GM21381 (cell line): Measurements from ENCODE around the gene TMEM205.
"Not testable (repeated sequence)": the region's sequence is repeated elsewhere in the genome, so short reads cannot be mapped to it uniquely, and the experiment has no call there.

Source experiments
- ATAC-seq: cut with Tn5 transposase; IDR thresholded peaks from one replicate; pipeline ENCODE4 v1.9.1; 2021; ENCODE audit warnings: mild to moderate bottlenecking, moderate library complexity; ENCODE audit not compliant: unreplicated experiment

Gene TMEM205

DNA sequence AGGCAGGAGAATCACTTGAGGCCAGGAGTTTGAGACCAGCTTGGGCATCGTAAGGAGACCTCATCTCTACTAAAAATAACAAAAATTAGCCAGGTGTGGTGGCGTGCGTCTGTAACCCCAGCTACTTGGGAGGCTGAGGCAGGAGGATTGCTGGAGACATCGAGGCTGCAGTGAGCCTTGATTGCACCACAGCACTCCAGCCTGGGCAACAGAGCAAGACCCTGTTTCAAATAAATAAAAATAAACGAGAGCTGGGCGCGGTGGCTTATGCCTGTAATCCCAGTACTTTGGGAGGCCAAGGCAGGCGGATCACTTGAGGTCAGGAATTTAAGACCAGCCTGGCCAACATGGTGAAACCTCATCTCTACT lies 6.0 kb downstream of the TMEM205 start:
- ATAC-seq = not testable (repeated sequence)

DNA sequence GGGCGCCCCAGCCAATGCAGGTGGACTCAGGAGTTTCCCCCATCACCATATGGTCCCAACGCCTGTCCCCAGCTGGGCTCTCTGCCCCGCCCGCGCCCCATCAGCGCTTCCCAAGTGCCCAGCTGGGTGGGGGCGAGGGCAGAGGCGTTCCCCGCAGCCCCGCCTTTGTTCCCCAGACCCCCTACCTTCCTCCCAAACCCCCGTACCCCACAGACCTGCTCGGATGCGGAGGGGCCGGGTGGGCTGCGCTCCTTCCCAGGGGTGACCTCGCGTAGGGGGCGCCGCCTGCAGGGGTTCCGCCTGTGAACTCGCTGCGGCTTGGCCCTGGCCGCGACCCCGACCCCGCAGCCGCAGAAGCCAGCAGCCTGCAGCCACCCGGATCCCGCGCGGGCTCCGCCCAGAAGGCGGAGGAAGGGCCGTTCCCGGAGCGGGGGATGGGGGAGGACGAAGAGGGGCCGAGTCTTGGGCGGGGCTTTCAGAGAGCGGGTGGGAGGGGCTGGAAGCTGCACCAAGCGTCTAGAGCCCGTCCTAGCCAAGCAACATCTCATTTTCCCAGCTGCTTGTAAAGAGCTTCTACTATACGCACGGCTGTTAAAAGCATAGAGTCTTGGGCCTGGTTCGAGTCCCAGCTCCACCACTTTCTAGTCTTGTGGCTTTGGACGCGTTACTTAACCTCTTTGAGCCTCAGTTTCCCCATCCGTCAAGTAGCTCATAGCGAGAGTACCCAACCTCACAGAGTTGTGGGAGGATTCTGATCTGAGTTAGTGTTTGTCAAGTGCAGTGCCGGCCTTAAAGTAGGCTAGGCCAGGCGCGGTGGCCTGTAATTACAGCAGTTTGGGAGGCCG lies 6.6 kb downstream of the TMEM205 start, which contains the start of gene RAB3D:
Gene RAB3D (minus strand): TSS at position 404 of the 845 bp plus-strand sequence. CDS start 2,258 bp downstream, outside the sequence.
- peak; percentile 72 for ATAC-seq

- ATAC-seq = no peak
These were observed 7.4 kb downstream of the TMEM205 start for GRCh38 chr19:11338569-11339253.

- ATAC-seq = no peak
These were observed 7.9 kb downstream of the TMEM205 start for GRCh38 chr19:11338121-11338520.

DNA sequence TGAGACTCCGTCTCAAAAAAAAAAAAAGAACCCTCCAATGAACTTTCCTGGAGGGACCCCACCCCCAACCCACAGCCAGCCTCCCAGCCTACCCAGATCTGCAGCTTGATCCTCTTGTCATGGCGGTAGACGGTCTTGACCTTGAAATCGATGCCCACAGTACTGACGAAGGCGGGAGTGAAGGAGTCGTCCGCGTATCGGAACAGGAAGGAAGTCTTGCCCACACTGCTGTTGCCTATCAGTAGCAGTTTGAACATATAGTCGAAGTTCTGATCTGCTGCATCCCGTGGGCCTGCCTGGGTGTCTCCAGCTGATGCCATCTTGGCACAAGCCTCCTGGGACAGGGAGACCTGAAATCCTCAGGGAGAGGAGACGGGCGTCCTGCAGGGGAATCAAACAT lies 9.0 kb downstream of the TMEM205 start:
- ATAC-seq = no peak

DNA sequence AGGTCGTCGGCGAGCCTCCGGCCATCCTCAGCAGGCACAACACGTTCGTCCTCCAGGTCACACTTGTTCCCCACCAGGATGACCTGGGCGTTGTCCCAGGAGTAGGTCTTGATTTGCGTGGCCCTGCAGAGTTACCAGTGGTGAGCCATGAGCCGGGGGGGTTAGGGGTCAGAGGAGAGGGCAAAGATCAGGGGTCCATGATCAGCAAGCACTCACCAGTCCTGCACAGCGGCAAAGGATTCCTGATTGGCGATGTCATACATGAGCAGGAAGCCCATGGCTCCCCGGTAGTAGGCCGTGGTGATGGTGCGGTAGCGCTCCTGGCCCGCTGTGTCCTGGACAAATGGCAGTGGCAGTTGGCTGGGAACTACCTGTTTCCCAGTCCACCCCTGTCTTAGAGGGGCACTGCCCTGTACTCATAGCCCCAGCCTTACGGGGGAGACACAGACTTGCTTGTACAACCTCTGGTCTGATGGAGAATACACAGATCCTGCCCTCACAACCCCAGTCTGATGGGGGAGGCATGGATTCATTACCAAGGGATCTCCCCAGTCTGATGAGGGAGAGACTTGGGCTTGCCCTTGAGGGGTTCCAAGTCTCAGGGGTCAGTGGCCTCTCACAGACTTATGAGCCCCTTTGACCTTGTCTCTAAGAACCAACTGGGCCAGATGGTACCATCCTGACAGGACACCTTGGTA lies 10.5 kb downstream of the TMEM205 start:
- no peak for ATAC-seq

DNA sequence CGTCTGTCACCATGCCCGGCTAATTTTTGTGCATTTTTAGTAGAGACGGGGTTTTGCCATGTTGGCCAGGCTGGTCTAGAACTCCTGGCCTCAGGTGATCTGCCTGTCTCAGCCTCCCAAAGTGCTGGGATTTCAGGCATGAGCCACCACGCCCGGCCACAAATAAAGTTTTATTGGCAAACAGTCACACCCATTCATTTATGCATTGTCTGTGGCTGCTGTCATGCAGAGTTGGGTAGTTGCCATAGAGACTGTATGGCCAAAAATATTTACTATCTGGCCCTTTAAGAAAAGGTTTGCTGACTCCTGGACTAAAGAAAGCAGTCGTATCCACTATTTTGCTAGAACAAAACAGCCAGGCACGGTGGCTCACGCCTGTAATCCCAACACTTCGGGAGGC lies 12.2 kb downstream of the TMEM205 start:
- not testable (repeated sequence) for ATAC-seq

- ATAC-seq = no peak
These were observed 13.2 kb downstream of the TMEM205 start for GRCh38 chr19:11332822-11333221.

- no peak for ATAC-seq
These were observed 14.6 kb downstream of the TMEM205 start for GRCh38 chr19:11331502-11331901.

GRCh38 chr19:11330127-11330526 lies 15.9 kb downstream of the TMEM205 start:
- no peak for ATAC-seq

DNA sequence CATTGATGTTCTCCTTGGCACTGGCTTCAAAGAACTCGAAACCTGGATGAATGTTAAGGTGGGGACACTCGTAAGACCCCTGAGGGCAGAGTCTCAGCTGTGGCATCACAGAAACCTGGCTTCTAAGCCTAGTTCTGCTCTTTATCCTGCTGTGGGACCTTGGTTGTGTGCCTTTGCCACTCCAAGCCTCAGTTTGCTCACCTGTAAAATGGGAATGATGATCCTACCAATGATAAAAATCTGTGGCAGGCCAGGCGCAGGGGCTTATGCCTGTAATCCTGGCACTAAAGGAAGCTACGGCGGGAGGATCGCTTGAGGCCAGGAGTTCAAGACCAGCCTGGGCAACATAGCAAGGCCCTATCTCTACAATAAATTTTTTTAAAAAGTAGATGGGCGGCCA lies 20.5 kb downstream of the TMEM205 start:
- no peak for ATAC-seq

GRCh38 chr19:11324748-11325389 lies 21.2 kb downstream of the TMEM205 start:
- ATAC-seq = no peak

GRCh38 chr19:11324079-11324661 lies 21.9 kb downstream of the TMEM205 start:
- no peak for ATAC-seq

DNA sequence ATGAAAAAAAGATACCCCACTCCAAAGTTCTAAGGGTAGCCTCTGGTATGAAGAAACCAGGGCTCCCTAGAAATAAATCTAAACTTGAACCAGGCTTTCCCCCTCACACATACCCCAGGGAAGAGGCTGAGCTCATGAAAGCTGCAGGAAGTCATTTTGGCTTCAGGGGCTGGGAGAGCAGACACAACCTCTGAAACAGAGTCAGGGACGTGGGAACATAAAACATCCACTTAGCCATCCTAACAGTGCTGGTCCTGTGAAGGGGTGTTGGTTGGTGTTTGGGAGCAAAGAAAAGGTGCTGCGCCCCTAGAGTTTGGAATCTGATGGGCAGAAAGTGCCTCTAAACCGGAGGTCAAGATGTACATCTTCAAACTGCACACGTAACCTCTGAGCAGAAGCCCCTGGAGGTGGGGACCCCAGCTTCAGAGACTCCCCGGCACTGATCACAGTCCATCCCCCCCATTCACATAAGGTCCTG lies 22.4 kb downstream of the TMEM205 start:
- ATAC-seq = no peak

GRCh38 chr19:11322269-11323024 lies 23.6 kb downstream of the TMEM205 start:
- ATAC-seq = no peak

DNA sequence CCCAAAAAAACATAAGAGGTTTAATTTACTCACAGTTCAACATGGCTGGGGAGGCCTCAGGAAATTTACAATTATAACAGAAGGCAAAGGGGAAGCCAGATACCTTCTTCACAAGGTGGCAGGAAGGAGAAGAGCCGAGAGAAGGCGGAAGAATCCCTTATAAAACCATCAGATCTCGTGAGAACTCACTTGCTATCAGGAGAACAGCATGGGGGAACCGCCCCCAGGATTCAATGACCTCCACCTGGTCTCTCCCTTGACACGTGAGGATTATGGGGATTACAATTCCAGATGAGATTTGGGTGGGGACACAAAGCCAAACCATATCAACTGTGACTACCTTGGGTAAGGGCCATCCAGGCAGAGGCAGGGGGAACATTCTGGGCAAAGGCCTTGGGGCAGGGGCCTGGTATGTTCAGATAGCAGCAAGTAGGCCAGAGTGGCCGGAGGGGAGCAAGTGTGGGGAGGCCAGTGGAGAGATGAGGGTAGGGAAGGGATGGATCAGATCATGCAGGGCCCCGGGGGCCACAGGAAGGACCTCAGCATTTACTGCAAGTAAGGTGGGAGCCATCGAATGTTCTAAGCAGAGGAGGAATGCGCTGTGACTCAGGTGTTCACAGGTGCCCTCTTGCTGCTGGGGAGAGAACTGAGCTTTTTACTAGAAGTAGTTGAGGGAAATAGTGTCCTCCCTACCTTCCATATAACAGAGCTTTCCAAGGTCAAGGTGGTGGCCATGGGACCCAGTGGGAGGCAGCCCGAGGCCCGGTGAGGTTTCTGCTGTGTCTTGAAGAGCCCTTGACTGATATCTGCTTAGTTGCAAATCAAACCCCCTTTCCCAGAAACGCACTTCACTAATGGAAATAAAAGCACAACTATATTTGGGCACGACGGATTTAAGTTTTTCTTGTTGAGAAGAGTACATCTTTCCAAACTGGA lies 24.6 kb downstream of the TMEM205 start:
- no peak for ATAC-seq

GRCh38 chr19:11320278-11320995 lies 25.6 kb downstream of the TMEM205 start:
- not testable (repeated sequence) for ATAC-seq

- no peak for ATAC-seq
These were observed 39.7 kb downstream of the TMEM205 start for GRCh38 chr19:11306337-11306736.
